Osteocyte (in vitro differentiated cells): ENCODE data around the gene SMAD2. TPM values are rescaled to one million over a fixed set of nuclear protein-coding genes. Genes with fewer than 3 reads are reported as not detected.

Experiments used
- DNase-seq: peaks from one replicate; pipeline ENCODE4 v3.0.0; 2021; ENCODE audit warnings: mixed read lengths; ENCODE audit not compliant: unreplicated experiment; ENCODE audit errors: extremely low spot score
- H3K27ac Mint-ChIP-seq: one replicate; pipeline ENCODE4 v1.8.0; 2021; ENCODE audit warnings: mild to moderate bottlenecking, mixed read lengths; ENCODE audit not compliant: unreplicated experiment
- H3K27me3 Mint-ChIP-seq: one replicate; pipeline ENCODE4 v1.8.0; 2021; ENCODE audit warnings: mixed read lengths; ENCODE audit not compliant: unreplicated experiment
- H3K36me3 Mint-ChIP-seq: one replicate; pipeline ENCODE4 v1.8.0; 2021; ENCODE audit warnings: mixed read lengths; ENCODE audit not compliant: unreplicated experiment
- H3K4me1 Mint-ChIP-seq: one replicate; pipeline ENCODE4 v1.8.0; 2021; ENCODE audit warnings: mixed read lengths; ENCODE audit not compliant: unreplicated experiment
- H3K4me3 Mint-ChIP-seq: one replicate; pipeline ENCODE4 v1.8.0; 2021; ENCODE audit warnings: mild to moderate bottlenecking, moderate library complexity, mixed read lengths; ENCODE audit not compliant: unreplicated experiment
- H3K9me3 Mint-ChIP-seq: one replicate; pipeline ENCODE4 v1.8.0; 2021; ENCODE audit warnings: mixed read lengths; ENCODE audit not compliant: unreplicated experiment
- total RNA-seq: library from RNA; stranded (reverse); gene quantifications from 2 replicates; pipeline ENCODE4 v1.2.1, GENCODE V29; 2021
- TF ChIP-seq, protein P1 (sequence below): fragments of 200-600 bp; sonication (generic); IDR thresholded peaks from 2 replicates; pipeline ENCODE4 v1.5.0; 2021; ENCODE audit warnings: antibody characterized with exemption, mild to moderate bottlenecking, moderate library complexity

SMAD2 gene
- total RNA-seq, 1 donor from 2014 or later: 147 TPM

GRCh38 chr18:47883771-47884413, 46.6 kb downstream of the SMAD2 start:
- H3K4me3 Mint-ChIP-seq: no peak overlapping the region
- DNase-seq: no peak
- peaks cover 7% of the 10 kb centered on the region for H3K9me3 Mint-ChIP-seq
- no peaks in the 10 kb centered on the region for H3K27me3 Mint-ChIP-seq
- TF ChIP-seq, protein P1, sequence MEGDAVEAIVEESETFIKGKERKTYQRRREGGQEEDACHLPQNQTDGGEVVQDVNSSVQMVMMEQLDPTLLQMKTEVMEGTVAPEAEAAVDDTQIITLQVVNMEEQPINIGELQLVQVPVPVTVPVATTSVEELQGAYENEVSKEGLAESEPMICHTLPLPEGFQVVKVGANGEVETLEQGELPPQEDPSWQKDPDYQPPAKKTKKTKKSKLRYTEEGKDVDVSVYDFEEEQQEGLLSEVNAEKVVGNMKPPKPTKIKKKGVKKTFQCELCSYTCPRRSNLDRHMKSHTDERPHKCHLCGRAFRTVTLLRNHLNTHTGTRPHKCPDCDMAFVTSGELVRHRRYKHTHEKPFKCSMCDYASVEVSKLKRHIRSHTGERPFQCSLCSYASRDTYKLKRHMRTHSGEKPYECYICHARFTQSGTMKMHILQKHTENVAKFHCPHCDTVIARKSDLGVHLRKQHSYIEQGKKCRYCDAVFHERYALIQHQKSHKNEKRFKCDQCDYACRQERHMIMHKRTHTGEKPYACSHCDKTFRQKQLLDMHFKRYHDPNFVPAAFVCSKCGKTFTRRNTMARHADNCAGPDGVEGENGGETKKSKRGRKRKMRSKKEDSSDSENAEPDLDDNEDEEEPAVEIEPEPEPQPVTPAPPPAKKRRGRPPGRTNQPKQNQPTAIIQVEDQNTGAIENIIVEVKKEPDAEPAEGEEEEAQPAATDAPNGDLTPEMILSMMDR: no peak
- peaks cover 29% of the 10 kb centered on the region for H3K4me1 Mint-ChIP-seq
- peaks cover 42% of the 10 kb centered on the region for H3K36me3 Mint-ChIP-seq
- H3K27ac Mint-ChIP-seq: no peak overlapping the region

GRCh38 chr18:47882641-47883040, 47.8 kb downstream of the SMAD2 start:
- H3K27ac Mint-ChIP-seq: no peak overlapping the region
- peaks cover 32% of the 10 kb centered on the region for H3K4me1 Mint-ChIP-seq
- no peak overlapping the region for H3K4me3 Mint-ChIP-seq
- TF ChIP-seq, protein P1: no peak
- DNase-seq: no peak
- H3K27me3 Mint-ChIP-seq: no peaks in the 10 kb centered on the region
- H3K36me3 Mint-ChIP-seq: peaks cover 36% of the 10 kb centered on the region
- peaks cover 7% of the 10 kb centered on the region for H3K9me3 Mint-ChIP-seq

GRCh38 chr18:47881752-47882455, 48.6 kb downstream of the SMAD2 start:
- no peak for DNase-seq
- Mint-ChIP-seq H3K4me3 (no peak overlapping the region), H3K27me3 (no peaks in the 10 kb centered on the region), H3K36me3 (peaks cover 30% of the 10 kb centered on the region), H3K9me3 (peaks cover 7% of the 10 kb centered on the region), H3K27ac (no peak overlapping the region), H3K4me1 (peaks cover 34% of the 10 kb centered on the region)
- TF ChIP-seq, protein P1: no peak

- no peaks in the 10 kb centered on the region for H3K27me3 Mint-ChIP-seq
- H3K27ac Mint-ChIP-seq: no peak overlapping the region
- H3K36me3 Mint-ChIP-seq: peaks cover 27% of the 10 kb centered on the region
- TF ChIP-seq, protein P1: no peak
- DNase-seq: no peak
- H3K4me3 Mint-ChIP-seq: no peak overlapping the region
- H3K9me3 Mint-ChIP-seq: peaks cover 7% of the 10 kb centered on the region
- peaks cover 34% of the 10 kb centered on the region for H3K4me1 Mint-ChIP-seq
Measured at GRCh38 chr18:47881042-47881441, 49.4 kb downstream of the SMAD2 start.

GRCh38 chr18:47877892-47878291, 52.6 kb downstream of the SMAD2 start:
- Mint-ChIP-seq H3K36me3 (peaks cover 22% of the 10 kb centered on the region), H3K4me1 (peaks cover 46% of the 10 kb centered on the region), H3K27ac (no peak overlapping the region), H3K27me3 (no peaks in the 10 kb centered on the region), H3K9me3 (peaks cover 7% of the 10 kb centered on the region), H3K4me3 (no peak overlapping the region)
- DNase-seq: no peak
- TF ChIP-seq, protein P1: no peak
